Thyroid gland (tissue), 4 donors: ENCODE measurements around the gene FRMD8. TPM values are rescaled to one million over a fixed set of nuclear protein-coding genes. Genes with fewer than 3 reads are reported as not detected.

Experiments used
- DNase-seq, 2 donors: peaks; one replicate each; pipeline ENCODE4 v3.0.0-alpha.2; 2019
- H3K27ac ChIP-seq, 3 donors: fragments of 200-600 bp; sonication (generic); 1 replicate in 2 of 3; 2 replicates in 1 of 3; pipeline ENCODE4 v1.5.1; 2016 to 2019; ENCODE audit warnings: mild to moderate bottlenecking in 1 of 3, moderate library complexity in 1 of 3
- H3K27me3 ChIP-seq: fragments of 200-600 bp; sonication (generic); one replicate; pipeline ENCODE4 v1.5.1; 2019
- H3K36me3 ChIP-seq, 2 donors: fragments of 200-600 bp; sonication (generic); one replicate each; pipeline ENCODE4 v1.5.1; 2016 to 2019
- H3K4me1 ChIP-seq, 2 donors: fragments of 200-600 bp; sonication (generic); one replicate each; pipeline ENCODE4 v1.5.1; 2017 to 2019
- H3K4me3 ChIP-seq, 3 donors: fragments of 200-600 bp; sonication (generic); replicated peaks in 1 of 3; 1 replicate in 2 of 3; 2 replicates in 1 of 3; pipeline ENCODE4 v1.5.1; 2016; ENCODE audit warnings: mild to moderate bottlenecking in 1 of 3
- H3K9me3 ChIP-seq: fragments of 200-600 bp; sonication (generic); one replicate; pipeline ENCODE4 v1.5.1; 2017
- POLR2A ChIP-seq, 2 donors: fragments of 450-650 bp; IDR thresholded peaks; one replicate each; pipeline ENCODE4 v1.6.1; 2017; ENCODE audit warnings: antibody characterized with exemption in 2 of 2, mild to moderate bottlenecking in 2 of 2, moderate library complexity in 1 of 2
- WGBS, 2 donors: methylation state at CpG; one replicate each; pipeline ENCODE4 v1.1.5; 2017; 5-methylcytosine and 5-hydroxymethylcytosine counted together
- intact Hi-C: fragments of 100-400 bp; cut with DNase I; formaldehyde crosslinking; loops from one replicate; pipeline ENCODE4 v1.15.1; 2023
- total RNA-seq, 4 donors: library from RNA; depleted of rRNA; stranded (reverse); fragments of >200 nt; gene quantifications; one replicate each; pipeline ENCODE4 v1.2.3, GENCODE V29; 2016
- TF ChIP-seq, protein P1 (sequence below), 6 experiments: fragments of 200-600 bp in 3 of 6; fragments of 450-650 bp in 3 of 6; sonication (generic) in 3 of 6; IDR thresholded peaks; one replicate each; pipeline ENCODE4 v1.5.1; 2016 to 2019; ENCODE audit warnings: antibody characterized with exemption in 6 of 6, mild to moderate bottlenecking in 2 of 6, inconsistent platforms in 1 of 6, moderate library complexity in 1 of 6

Gene FRMD8
- total RNA-seq, 4 donors from 2014 or later, result 22.5 to 44.9 (median 31.0) TPM

DNA sequence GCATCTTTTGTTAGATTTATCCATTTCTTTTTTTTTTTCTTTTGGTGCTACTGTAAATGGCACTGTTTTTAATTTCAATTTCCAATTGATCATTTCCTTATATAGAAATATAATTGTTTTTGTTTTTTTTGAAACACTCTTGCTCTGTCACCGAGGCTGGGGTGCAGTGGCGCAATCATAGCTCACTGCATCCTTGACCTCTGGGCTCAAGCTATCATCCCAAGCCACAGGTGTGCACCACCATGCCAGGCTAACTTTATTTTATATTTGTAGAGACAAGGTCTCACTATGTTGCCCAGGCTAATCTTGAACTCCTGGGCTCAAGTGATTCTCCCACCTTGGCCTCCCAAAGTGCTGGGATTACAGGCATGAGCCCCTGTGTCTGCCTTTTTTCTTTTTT lies 16.4 kb downstream of the FRMD8 start:
- intact Hi-C loops, result loop anchor here (5.0 kb wide), 1 partner anchor 195 kb away; the partner anchor contains the start of gene KCNK7
- DNase-seq, result no peak
- 88 to 91% methylated on average over 2 of the region's 2 CpGs for WGBS, 2 donors
- no peak for TF ChIP-seq POLR2A (IDR thresholded peaks at IDR 0.05)
- TF ChIP-seq, protein P1, sequence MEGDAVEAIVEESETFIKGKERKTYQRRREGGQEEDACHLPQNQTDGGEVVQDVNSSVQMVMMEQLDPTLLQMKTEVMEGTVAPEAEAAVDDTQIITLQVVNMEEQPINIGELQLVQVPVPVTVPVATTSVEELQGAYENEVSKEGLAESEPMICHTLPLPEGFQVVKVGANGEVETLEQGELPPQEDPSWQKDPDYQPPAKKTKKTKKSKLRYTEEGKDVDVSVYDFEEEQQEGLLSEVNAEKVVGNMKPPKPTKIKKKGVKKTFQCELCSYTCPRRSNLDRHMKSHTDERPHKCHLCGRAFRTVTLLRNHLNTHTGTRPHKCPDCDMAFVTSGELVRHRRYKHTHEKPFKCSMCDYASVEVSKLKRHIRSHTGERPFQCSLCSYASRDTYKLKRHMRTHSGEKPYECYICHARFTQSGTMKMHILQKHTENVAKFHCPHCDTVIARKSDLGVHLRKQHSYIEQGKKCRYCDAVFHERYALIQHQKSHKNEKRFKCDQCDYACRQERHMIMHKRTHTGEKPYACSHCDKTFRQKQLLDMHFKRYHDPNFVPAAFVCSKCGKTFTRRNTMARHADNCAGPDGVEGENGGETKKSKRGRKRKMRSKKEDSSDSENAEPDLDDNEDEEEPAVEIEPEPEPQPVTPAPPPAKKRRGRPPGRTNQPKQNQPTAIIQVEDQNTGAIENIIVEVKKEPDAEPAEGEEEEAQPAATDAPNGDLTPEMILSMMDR (IDR thresholded peaks at IDR 0.05), result no peak
- no peak overlapping the region for H3K4me3 ChIP-seq
- H3K27me3 ChIP-seq, result no peaks in the 10 kb centered on the region
- peaks cover 0 to 5% of the 10 kb centered on the region in 2 donors for H3K4me1 ChIP-seq
- no peak overlapping the region for H3K27ac ChIP-seq
- no peaks in the 10 kb centered on the region for H3K9me3 ChIP-seq
- peaks cover 40 to 51% of the 10 kb centered on the region in 2 donors for H3K36me3 ChIP-seq

DNA sequence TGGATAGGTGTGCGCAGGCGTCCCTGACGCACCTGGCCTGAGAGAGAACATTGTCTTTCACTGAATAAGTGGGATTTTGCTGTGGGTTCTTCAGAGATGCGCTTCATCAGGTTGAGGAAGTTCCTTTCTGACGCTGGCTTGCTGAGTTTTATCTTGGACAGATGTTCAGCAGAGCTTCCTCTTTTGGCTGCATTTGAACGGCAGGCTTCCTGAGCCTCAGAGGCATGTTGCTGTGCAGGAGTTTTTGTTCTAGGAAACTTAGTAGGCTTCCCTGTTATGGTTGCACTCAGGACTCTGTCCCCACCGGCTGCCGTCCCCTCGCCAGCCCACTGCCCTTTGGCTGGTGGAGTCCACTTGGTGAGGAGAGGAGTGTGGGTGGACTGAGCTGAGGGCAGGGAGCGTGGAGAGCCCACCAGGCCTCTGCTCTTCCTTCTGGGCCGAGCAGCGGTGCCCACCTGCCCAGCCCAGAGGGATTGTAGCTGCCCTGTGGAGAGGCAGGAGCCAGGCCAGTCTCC lies 17.2 kb downstream of the FRMD8 start:
- H3K9me3 ChIP-seq, result no peaks in the 10 kb centered on the region
- peaks cover 0 to 5% of the 10 kb centered on the region in 2 donors for H3K4me1 ChIP-seq
- 71 to 83% methylated on average over 9 to 12 of the region's 12 CpGs for WGBS, 2 donors
- peaks cover 39 to 45% of the 10 kb centered on the region in 2 donors for H3K36me3 ChIP-seq
- peak overlapping the region in 2 of 3 donors; percentile 10 to 81 for H3K27ac ChIP-seq
- H3K27me3 ChIP-seq, result no peaks in the 10 kb centered on the region
- no peak overlapping the region for H3K4me3 ChIP-seq
- DNase-seq, result no peak
- TF ChIP-seq, protein P1 (IDR thresholded peaks at IDR 0.05), result no peak
- peak in 1 of 2 donors; percentile 16 for TF ChIP-seq POLR2A (IDR thresholded peaks at IDR 0.05)
- intact Hi-C loops, result loop anchor here (5.0 kb wide), 1 partner anchor 194 kb away; the partner anchor contains the start of gene KCNK7

DNA sequence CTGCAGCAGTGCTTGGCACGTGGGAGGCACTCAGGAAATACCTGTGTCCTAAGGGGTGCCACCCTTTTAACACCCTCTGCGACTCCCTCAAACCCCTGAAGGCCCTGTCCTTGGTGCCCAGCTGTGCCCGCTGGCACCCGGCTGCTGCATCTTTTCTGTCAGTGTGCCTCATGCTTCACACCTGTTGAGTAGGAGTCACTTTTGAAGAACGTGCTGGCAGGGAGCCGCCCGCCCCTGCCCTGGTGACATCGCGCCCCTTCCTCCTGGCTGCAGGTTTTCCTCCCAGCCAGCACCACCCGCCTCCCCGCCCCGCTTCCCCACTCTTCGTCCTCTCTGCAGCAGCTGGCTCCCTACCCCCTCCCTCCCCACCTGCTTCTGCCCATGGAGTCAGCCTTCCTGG lies 17.8 kb downstream of the FRMD8 start:
- TF ChIP-seq, protein P1 (IDR thresholded peaks at IDR 0.05), result no peak
- no peak for TF ChIP-seq POLR2A (IDR thresholded peaks at IDR 0.05)
- intact Hi-C loops, result loop anchor here (5.0 kb wide), 1 partner anchor 193 kb away; the partner anchor contains the start of gene KCNK7
- peaks cover 0 to 5% of the 10 kb centered on the region in 2 donors for H3K4me1 ChIP-seq
- H3K27ac ChIP-seq, result peak overlapping the region in 2 of 3 donors; percentile 10 to 81
- WGBS, 2 donors, result 85 to 91% methylated on average over 10 to 11 of the region's 13 CpGs
- no peaks in the 10 kb centered on the region for H3K9me3 ChIP-seq
- no peaks in the 10 kb centered on the region for H3K27me3 ChIP-seq
- H3K36me3 ChIP-seq, result peaks cover 43 to 48% of the 10 kb centered on the region in 2 donors
- DNase-seq, result no peak
- no peak overlapping the region for H3K4me3 ChIP-seq

DNA sequence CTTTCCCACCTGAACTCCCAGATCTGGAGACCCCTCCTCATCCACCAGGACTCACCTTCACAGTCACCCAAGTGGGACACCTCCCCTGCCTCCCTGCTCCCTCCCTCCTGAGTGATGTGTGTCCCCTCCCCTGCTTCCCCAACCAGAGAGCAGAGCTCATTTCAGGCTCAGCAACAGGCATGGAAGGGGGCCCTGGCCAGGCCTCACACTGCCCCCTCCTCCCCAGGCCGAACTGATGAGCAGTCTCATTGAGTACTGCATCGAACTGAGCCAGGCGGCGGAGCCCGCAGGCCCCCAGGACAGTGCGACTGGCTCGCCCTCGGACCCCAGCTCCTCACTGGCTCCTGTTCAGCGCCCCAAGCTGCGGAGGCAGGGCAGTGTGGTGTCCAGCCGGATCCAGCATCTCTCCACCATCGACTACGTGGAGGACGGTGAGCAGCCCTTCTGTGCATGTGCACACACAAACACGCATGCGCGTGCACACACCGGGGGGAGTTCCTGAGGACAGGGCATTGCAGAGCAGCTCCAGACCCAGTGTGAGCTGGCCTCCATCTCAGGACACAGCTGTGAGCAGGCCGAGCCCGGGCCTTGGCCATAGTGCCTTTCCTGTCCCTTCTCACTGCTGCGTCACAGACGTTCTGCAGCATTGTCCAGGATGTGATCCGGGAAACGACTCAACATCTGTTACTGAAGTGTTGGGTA lies 18.4 kb downstream of the FRMD8 start:
- peak in 1 of 2 donors; percentile 40 for DNase-seq
- Histone ChIP-seq H3K4me3 (no peak overlapping the region), H3K4me1 (peaks cover 0 to 5% of the 10 kb centered on the region in 2 donors), H3K27ac (peak overlapping the region; percentile 10 to 81 (median 22)), H3K9me3 (no peaks in the 10 kb centered on the region), H3K36me3 (peaks cover 42 to 48% of the 10 kb centered on the region in 2 donors), H3K27me3 (no peaks in the 10 kb centered on the region)
- intact Hi-C loops, result loop anchor here (5.0 kb wide), 1 partner anchor 193 kb away; the partner anchor contains the start of gene KCNK7
- 89 to 98% methylated on average over 14 to 21 of the region's 24 CpGs for WGBS, 2 donors
- no peak for TF ChIP-seq POLR2A (IDR thresholded peaks at IDR 0.05)
- TF ChIP-seq, protein P1 (IDR thresholded peaks at IDR 0.05), result no peak
